Measurements from ENCODE around the gene FXYD5. TPM values are rescaled to one million over a fixed set of nuclear protein-coding genes. Genes with fewer than 3 reads are reported as not detected.

Gene FXYD5
- total RNA-seq, 5 donors from 2014 or later (not counting 1 experiment from before 2014, with no cell fraction given), result 440 to 616 (median 504) TPM

GRCh38 chr19:35177377-35178274, 23.1 kb downstream of the FXYD5 start:
- Mint-ChIP-seq H3K27ac (peak overlapping the region in 1 of 2 donors; percentile 9), H3K36me3 (peaks cover 5% of the 10 kb centered on the region), H3K9me3 (peaks cover 0 to 6% (median 4%) of the 10 kb centered on the region in 3 donors), H3K4me3 (no peak overlapping the region), H3K4me1 (peaks cover 43 to 63% (median 61%) of the 10 kb centered on the region in 3 donors), H3K27me3 (no peaks in the 10 kb centered on the region)
- Histone ChIP-seq H3K27ac (ENCODE audit: low read length) (no peak overlapping the region), H3K4me3 (ENCODE audit: control insufficient read depth in 1 of 2, extremely low read depth in 1 of 2, low read length in 1 of 2) (no peak overlapping the region), H3K36me3 (ENCODE audit: control insufficient read depth in 2 of 2, extremely low read depth in 1 of 2, insufficient read depth in 1 of 2, low read length in 1 of 2) (peaks cover 0 to 5% of the 10 kb centered on the region in 2 donors), H3K9me3 (no peaks in the 10 kb centered on the region), H3K27me3 (replicated peaks in 1 of 2; ENCODE audit: control insufficient read depth in 2 of 2, extremely low read depth in 1 of 2, insufficient read depth in 2 of 2, low read length in 1 of 2) (no peaks in the 10 kb centered on the region), H3K4me1 (ENCODE audit: control insufficient read depth in 1 of 2, extremely low read depth in 1 of 2, insufficient read depth in 2 of 2, low read length in 2 of 2) (peaks cover 19% of the 10 kb centered on the region in 2 experiments)
- ChIA-PET CTCF (no interaction called here), POLR2A (interaction anchor here in 1 of 2 donors (0.5 to 0.6 kb wide), 2 partner anchors 63 to 110 kb away, joined by 3 read pairs; no protein-coding TSS in a partner anchor)
- whole genome bisulfite sequencing (ENCODE audit: insufficient coverage), result no CpG with 5 or more reads among the region's 7 CpGs
- ATAC-seq (replicated peaks in 1 of 4) (no peak), DNase-seq (no peak)

GRCh38 chr19:35178701-35179100, 24.2 kb downstream of the FXYD5 start:
- ChIA-PET CTCF (no interaction called here), POLR2A (no interaction called here)
- peaks cover 15 to 19% of the 10 kb centered on the region in 2 experiments for H3K4me1 ChIP-seq (ENCODE audit: control insufficient read depth in 1 of 2, extremely low read depth in 1 of 2, insufficient read depth in 2 of 2, low read length in 2 of 2)
- H3K27me3 ChIP-seq (replicated peaks in 1 of 2; ENCODE audit: control insufficient read depth in 2 of 2, extremely low read depth in 1 of 2, insufficient read depth in 2 of 2, low read length in 1 of 2), result no peaks in the 10 kb centered on the region
- ATAC-seq (replicated peaks in 1 of 4) (no peak), DNase-seq (no peak)
- no peaks in the 10 kb centered on the region for H3K9me3 ChIP-seq
- H3K27ac ChIP-seq (ENCODE audit: low read length), result no peak overlapping the region
- Mint-ChIP-seq H3K9me3 (peaks cover 0 to 6% (median 4%) of the 10 kb centered on the region in 3 donors), H3K27ac (no peak overlapping the region), H3K4me3 (no peak overlapping the region), H3K4me1 (peaks cover 36 to 56% (median 56%) of the 10 kb centered on the region in 3 donors), H3K36me3 (peaks cover 5% of the 10 kb centered on the region), H3K27me3 (no peaks in the 10 kb centered on the region)
- H3K36me3 ChIP-seq (ENCODE audit: control insufficient read depth in 2 of 2, extremely low read depth in 1 of 2, insufficient read depth in 1 of 2, low read length in 1 of 2), result peaks cover 0 to 5% of the 10 kb centered on the region in 2 donors
- no peak overlapping the region for H3K4me3 ChIP-seq (ENCODE audit: control insufficient read depth in 1 of 2, extremely low read depth in 1 of 2, low read length in 1 of 2)
- 88% methylated on average over 2 of the region's 2 CpGs for WGBS (ENCODE audit: insufficient coverage)

- Mint-ChIP-seq H3K27me3 (no peaks in the 10 kb centered on the region), H3K9me3 (peaks cover 0 to 12% (median 4%) of the 10 kb centered on the region in 3 donors), H3K36me3 (peaks cover 5% of the 10 kb centered on the region), H3K4me3 (peak overlapping the region in 1 of 3 donors; percentile 38), H3K27ac (peak overlapping the region; percentile 45 to 66), H3K4me1 (peaks cover 35 to 56% (median 48%) of the 10 kb centered on the region in 3 donors)
- ATAC-seq (replicated peaks in 1 of 4) (peak in 3 of 4 experiments; percentile 38 to 66 (median 55)), DNase-seq (peak in 1 of 35 experiments; percentile 33)
- Histone ChIP-seq H3K4me3 (ENCODE audit: control insufficient read depth in 1 of 2, extremely low read depth in 1 of 2, low read length in 1 of 2) (no peak overlapping the region), H3K4me1 (ENCODE audit: control insufficient read depth in 1 of 2, extremely low read depth in 1 of 2, insufficient read depth in 2 of 2, low read length in 2 of 2) (peaks cover 15 to 19% of the 10 kb centered on the region in 2 experiments), H3K36me3 (ENCODE audit: control insufficient read depth in 2 of 2, extremely low read depth in 1 of 2, insufficient read depth in 1 of 2, low read length in 1 of 2) (peaks cover 0 to 4% of the 10 kb centered on the region in 2 donors), H3K27ac (ENCODE audit: low read length) (no peak overlapping the region), H3K27me3 (replicated peaks in 1 of 2; ENCODE audit: control insufficient read depth in 2 of 2, extremely low read depth in 1 of 2, insufficient read depth in 2 of 2, low read length in 1 of 2) (no peaks in the 10 kb centered on the region), H3K9me3 (peaks cover 3% of the 10 kb centered on the region)
- WGBS (ENCODE audit: insufficient coverage), result no CpG with 5 or more reads among the region's 3 CpGs
- ChIA-PET POLR2A (interaction anchor here in 1 of 2 donors (0.6 kb wide), 1 partner anchor 28 kb away, joined by 4 read pairs; no protein-coding TSS in a partner anchor), CTCF (interaction anchor here in 1 of 2 donors (1.0 kb wide), 1 partner anchor 10 kb away, joined by 3 read pairs; no protein-coding TSS in a partner anchor)
Measured at GRCh38 chr19:35179830-35180229, 25.3 kb downstream of the FXYD5 start.

- H3K9me3 Mint-ChIP-seq, result peaks cover 0 to 12% (median 4%) of the 10 kb centered on the region in 3 donors
- no peaks in the 10 kb centered on the region for H3K27me3 Mint-ChIP-seq
- Histone ChIP-seq H3K9me3 (peaks cover 3% of the 10 kb centered on the region), H3K27ac (ENCODE audit: low read length) (no peak overlapping the region), H3K27me3 (replicated peaks in 1 of 2; ENCODE audit: control insufficient read depth in 2 of 2, extremely low read depth in 1 of 2, insufficient read depth in 2 of 2, low read length in 1 of 2) (no peaks in the 10 kb centered on the region), H3K4me3 (ENCODE audit: control insufficient read depth in 1 of 2, extremely low read depth in 1 of 2, low read length in 1 of 2) (no peak overlapping the region), H3K4me1 (ENCODE audit: control insufficient read depth in 1 of 2, extremely low read depth in 1 of 2, insufficient read depth in 2 of 2, low read length in 2 of 2) (peaks cover 15 to 19% of the 10 kb centered on the region in 2 experiments), H3K36me3 (ENCODE audit: control insufficient read depth in 2 of 2, extremely low read depth in 1 of 2, insufficient read depth in 1 of 2, low read length in 1 of 2) (no peaks in the 10 kb centered on the region)
- H3K4me1 Mint-ChIP-seq, result peaks cover 30 to 47% (median 35%) of the 10 kb centered on the region in 3 donors
- DNase-seq, result no peak
- H3K36me3 Mint-ChIP-seq, result no peaks in the 10 kb centered on the region
- no peak overlapping the region for H3K27ac Mint-ChIP-seq
- WGBS (ENCODE audit: insufficient coverage), result 100% methylated on average over 1 of the region's 1 CpG
- CTCF ChIA-PET, result interaction anchor here in 1 of 2 donors (0.6 kb wide), 1 partner anchor 40 kb away, joined by 3 read pairs; no protein-coding TSS in a partner anchor
- ATAC-seq (replicated peaks in 1 of 4), result no peak
- H3K4me3 Mint-ChIP-seq, result no peak overlapping the region
- POLR2A ChIA-PET, result no interaction called here
Measured at GRCh38 chr19:35181387-35181786, 26.9 kb downstream of the FXYD5 start.

- Mint-ChIP-seq H3K4me3 (no peak overlapping the region), H3K4me1 (peaks cover 15 to 34% (median 28%) of the 10 kb centered on the region in 3 donors), H3K27me3 (no peaks in the 10 kb centered on the region), H3K36me3 (no peaks in the 10 kb centered on the region), H3K27ac (no peak overlapping the region), H3K9me3 (peaks cover 0 to 6% (median 0%) of the 10 kb centered on the region in 3 donors)
- Histone ChIP-seq H3K4me3 (ENCODE audit: control insufficient read depth in 1 of 2, extremely low read depth in 1 of 2, low read length in 1 of 2) (no peak overlapping the region), H3K27ac (ENCODE audit: low read length) (no peak overlapping the region), H3K36me3 (ENCODE audit: control insufficient read depth in 2 of 2, extremely low read depth in 1 of 2, insufficient read depth in 1 of 2, low read length in 1 of 2) (no peaks in the 10 kb centered on the region), H3K27me3 (replicated peaks in 1 of 2; ENCODE audit: control insufficient read depth in 2 of 2, extremely low read depth in 1 of 2, insufficient read depth in 2 of 2, low read length in 1 of 2) (no peaks in the 10 kb centered on the region), H3K4me1 (ENCODE audit: control insufficient read depth in 1 of 2, extremely low read depth in 1 of 2, insufficient read depth in 2 of 2, low read length in 2 of 2) (peaks cover 10 to 13% of the 10 kb centered on the region in 2 experiments), H3K9me3 (peaks cover 3% of the 10 kb centered on the region)
- CTCF ChIA-PET, result no interaction called here
- POLR2A ChIA-PET, result no interaction called here
- WGBS (ENCODE audit: insufficient coverage), result no CpG with 5 or more reads among the region's 1 CpG
- no peak for DNase-seq
- ATAC-seq (replicated peaks in 1 of 4), result no peak
Measured at GRCh38 chr19:35184267-35184666, 29.7 kb downstream of the FXYD5 start.

- no peaks in the 10 kb centered on the region for H3K36me3 Mint-ChIP-seq
- Histone ChIP-seq H3K27me3 (replicated peaks in 1 of 2; ENCODE audit: control insufficient read depth in 2 of 2, extremely low read depth in 1 of 2, insufficient read depth in 2 of 2, low read length in 1 of 2) (no peaks in the 10 kb centered on the region), H3K9me3 (peaks cover 3% of the 10 kb centered on the region), H3K4me1 (ENCODE audit: control insufficient read depth in 1 of 2, extremely low read depth in 1 of 2, insufficient read depth in 2 of 2, low read length in 2 of 2) (peaks cover 4 to 7% of the 10 kb centered on the region in 2 experiments), H3K27ac (ENCODE audit: low read length) (no peak overlapping the region), H3K36me3 (ENCODE audit: control insufficient read depth in 2 of 2, extremely low read depth in 1 of 2, insufficient read depth in 1 of 2, low read length in 1 of 2) (no peaks in the 10 kb centered on the region), H3K4me3 (ENCODE audit: control insufficient read depth in 1 of 2, extremely low read depth in 1 of 2, low read length in 1 of 2) (no peak overlapping the region)
- H3K4me1 Mint-ChIP-seq, result peaks cover 8 to 28% (median 22%) of the 10 kb centered on the region in 3 donors
- ChIA-PET POLR2A (no interaction called here), CTCF (no interaction called here)
- DNase-seq (no peak), ATAC-seq (replicated peaks in 1 of 4) (no peak)
- peaks cover 0 to 6% (median 0%) of the 10 kb centered on the region in 3 donors for H3K9me3 Mint-ChIP-seq
- H3K27me3 Mint-ChIP-seq, result no peaks in the 10 kb centered on the region
- H3K27ac Mint-ChIP-seq, result peak overlapping the region in 1 of 2 donors; percentile 11
- whole genome bisulfite sequencing (ENCODE audit: insufficient coverage), result no CpG with 5 or more reads among the region's 2 CpGs
- H3K4me3 Mint-ChIP-seq, result no peak overlapping the region
Measured at GRCh38 chr19:35184884-35185283, 30.3 kb downstream of the FXYD5 start.
